GM23248 (cell line): ENCODE data around the gene ST6GAL1. TPM values are rescaled to one million over a fixed set of nuclear protein-coding genes. Genes with fewer than 3 reads are reported as not detected.
"Not testable (repeated sequence)": the region's sequence is repeated elsewhere in the genome, so short reads cannot be mapped to it uniquely, and the experiment has no call there.

Experiments
- DNase-seq: peaks from one replicate; pipeline ENCODE4 v3.0.0-alpha.2; 2015
- H2AFZ ChIP-seq: fragments of 200-600 bp; sonication (generic); 2 replicates; pipeline ENCODE4 v1.6.1; 2016; ENCODE audit warnings: antibody characterized with exemption
- H3F3A ChIP-seq: fragments of 200-600 bp; sonication (generic); 2 replicates; pipeline ENCODE4 v1.6.1; 2016; ENCODE audit warnings: mild to moderate bottlenecking, antibody characterized with exemption, mixed run types; ENCODE audit not compliant: insufficient read depth
- H3K27ac ChIP-seq: fragments of 200-600 bp; sonication (generic); 2 replicates; pipeline ENCODE4 v1.5.1; 2016; ENCODE audit warnings: mild to moderate bottlenecking
- H3K27me3 ChIP-seq: fragments of 200-600 bp; sonication (generic); replicated peaks from 2 replicates; pipeline ENCODE4 v1.6.1; 2016; ENCODE audit warnings: mild to moderate bottlenecking; ENCODE audit not compliant: insufficient read depth
- H3K36me3 ChIP-seq: fragments of 200-600 bp; sonication (generic); 2 replicates; pipeline ENCODE4 v1.6.1; 2016; ENCODE audit warnings: low read depth, mild to moderate bottlenecking
- H3K4me1 ChIP-seq: fragments of 200-600 bp; sonication (generic); 2 replicates; pipeline ENCODE4 v1.6.1; 2016; ENCODE audit warnings: mild to moderate bottlenecking; ENCODE audit not compliant: insufficient read depth
- H3K4me2 ChIP-seq: fragments of 200-600 bp; sonication (generic); one replicate; pipeline ENCODE4 v1.6.1; 2016; ENCODE audit warnings: mild to moderate bottlenecking; ENCODE audit not compliant: unreplicated experiment
- H3K4me3 ChIP-seq: fragments of 200-600 bp; sonication (generic); 2 replicates; pipeline ENCODE4 v1.5.1; 2016; ENCODE audit warnings: mild to moderate bottlenecking
- H3K79me2 ChIP-seq: fragments of 200-600 bp; sonication (generic); 2 replicates; pipeline ENCODE4 v1.6.1; 2016; ENCODE audit warnings: mild to moderate bottlenecking; ENCODE audit not compliant: insufficient read depth
- H3K9ac ChIP-seq: fragments of 200-600 bp; sonication (generic); 2 replicates; pipeline ENCODE4 v1.6.1; 2016; ENCODE audit warnings: mild to moderate bottlenecking
- H3K9me2 ChIP-seq: fragments of 200-600 bp; sonication (generic); 2 replicates; pipeline ENCODE4 v1.6.1; 2016; ENCODE audit warnings: mixed run types, mild to moderate bottlenecking, moderate library complexity; ENCODE audit not compliant: insufficient read depth
- H3K9me3 ChIP-seq: fragments of 200-600 bp; sonication (generic); one replicate; pipeline ENCODE4 v1.6.1; 2017; ENCODE audit warnings: low read depth
- H4K20me1 ChIP-seq: fragments of 200-600 bp; sonication (generic); 2 replicates; pipeline ENCODE4 v1.6.0; 2016; ENCODE audit not compliant: insufficient read depth
- EZH2 ChIP-seq: fragments of 200-600 bp; sonication (generic); IDR thresholded peaks from 2 replicates; pipeline ENCODE4 v1.6.1; 2018; ENCODE audit warnings: antibody characterized with exemption, mild to moderate bottlenecking; ENCODE audit not compliant: insufficient read depth, poor library complexity, severe bottlenecking
- EZH2phosphoT487 ChIP-seq: fragments of 200-600 bp; sonication (generic); IDR thresholded peaks from 2 replicates; pipeline ENCODE4 v1.6.1; 2018; ENCODE audit warnings: antibody characterized with exemption, moderate library complexity, mild to moderate bottlenecking, low read depth; ENCODE audit not compliant: insufficient read depth
- WGBS, 2 experiments: methylation state at CpG; one replicate each; pipeline ENCODE4 v1.1.6; 2015 to 2017; ENCODE audit warnings: low lambda C conversion rate in 2 of 2, low coverage in 1 of 2; ENCODE audit errors: missing lambda C conversion rate in 2 of 2; 5-methylcytosine and 5-hydroxymethylcytosine counted together
- in situ Hi-C: fragments of 300-500 bp; cut with MboI; formaldehyde crosslinking; loops from 2 replicates; pipeline ENCODE4 v1.15.0; 2020
- polyA plus RNA-seq: library from polyadenylated mRNA; unstranded; fragments of >200 nt; fragmentation: Nextera tagmentation; extraction: Ambion mirVana; gene quantifications from 2 replicates; pipeline ENCODE4 v1.2.1, GENCODE V29; 2016
- total RNA-seq: library from RNA; depleted of rRNA; stranded (reverse); fragments of >200 nt; shearing (Covaris generic); gene quantifications from 2 replicates; pipeline ENCODE4 v1.2.3, GENCODE V29; 2014

ST6GAL1 gene
- total and polyA plus RNA-seq, 2 experiments from 2014 or later, result 0.20 TPM; not detected in 1

DNA sequence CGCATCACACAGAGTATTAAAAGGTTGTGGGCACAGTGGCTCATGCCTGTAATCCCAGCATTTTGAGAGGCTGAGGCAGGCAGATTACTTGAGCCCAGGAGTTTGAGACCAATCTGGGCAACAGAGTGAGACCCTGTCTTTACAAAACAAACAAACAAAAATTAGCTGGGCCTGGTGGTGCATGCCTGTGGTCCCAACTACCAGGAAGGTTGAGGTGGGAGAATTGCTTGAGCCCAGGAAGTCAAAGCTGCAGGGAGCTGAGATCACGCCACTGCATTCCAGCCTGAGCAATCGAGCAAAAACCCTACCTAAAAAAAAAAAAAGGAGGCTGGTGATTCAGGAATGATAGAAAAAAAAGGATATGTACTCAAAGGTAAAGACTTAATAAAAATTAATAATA lies 28.2 kb upstream of the ST6GAL1 start:
- Histone ChIP-seq H3K9ac (no peak overlapping the region), H3F3A (no peaks in the 10 kb centered on the region), H3K9me2 (no peaks in the 10 kb centered on the region), H3K4me3 (no peak overlapping the region), H2AFZ (no peak overlapping the region), H3K27me3 (peaks cover 9% of the 10 kb centered on the region; the same call in 1 of the 2 replicates), H3K4me2 (no peak overlapping the region), H3K79me2 (no peaks in the 10 kb centered on the region), H4K20me1 (no peaks in the 10 kb centered on the region), H3K36me3 (no peaks in the 10 kb centered on the region), H3K27ac (no peak overlapping the region), H3K4me1 (peaks cover 6% of the 10 kb centered on the region), H3K9me3 (no peaks in the 10 kb centered on the region)
- TF ChIP-seq EZH2phosphoT487, result no peak
- no peak for TF ChIP-seq EZH2
- no peak for DNase-seq
- WGBS, 2 experiments, result 37 to 53% methylated on average over 3 of the region's 3 CpGs
- in situ Hi-C loops, result no loop called here

GRCh38 chr3:186902713-186903112 lies 27.6 kb upstream of the ST6GAL1 start:
- no peaks in the 10 kb centered on the region for H3K9me2 ChIP-seq
- H4K20me1 ChIP-seq, result no peaks in the 10 kb centered on the region
- 33 to 47% methylated on average over 2 of the region's 2 CpGs for WGBS, 2 experiments
- TF ChIP-seq EZH2, result no peak
- TF ChIP-seq EZH2phosphoT487, result no peak
- H3K4me3 ChIP-seq, result no peak overlapping the region
- no peaks in the 10 kb centered on the region for H3K36me3 ChIP-seq
- no peaks in the 10 kb centered on the region for H3F3A ChIP-seq
- no peaks in the 10 kb centered on the region for H3K9me3 ChIP-seq
- no peak overlapping the region for H2AFZ ChIP-seq
- no peak overlapping the region for H3K9ac ChIP-seq
- H3K4me2 ChIP-seq, result no peak overlapping the region
- H3K27me3 ChIP-seq, result peaks cover 3% of the 10 kb centered on the region; the same call in 1 of the 2 replicates
- no peak overlapping the region for H3K27ac ChIP-seq
- H3K79me2 ChIP-seq, result no peaks in the 10 kb centered on the region
- H3K4me1 ChIP-seq, result peaks cover 6% of the 10 kb centered on the region
- no peak for DNase-seq
- in situ Hi-C loops, result no loop called here

GRCh38 chr3:186903676-186904075 lies 26.6 kb upstream of the ST6GAL1 start:
- in situ Hi-C loops, result not testable (repeated sequence)
- 45 to 55% methylated on average over 2 of the region's 2 CpGs for WGBS, 2 experiments

DNA sequence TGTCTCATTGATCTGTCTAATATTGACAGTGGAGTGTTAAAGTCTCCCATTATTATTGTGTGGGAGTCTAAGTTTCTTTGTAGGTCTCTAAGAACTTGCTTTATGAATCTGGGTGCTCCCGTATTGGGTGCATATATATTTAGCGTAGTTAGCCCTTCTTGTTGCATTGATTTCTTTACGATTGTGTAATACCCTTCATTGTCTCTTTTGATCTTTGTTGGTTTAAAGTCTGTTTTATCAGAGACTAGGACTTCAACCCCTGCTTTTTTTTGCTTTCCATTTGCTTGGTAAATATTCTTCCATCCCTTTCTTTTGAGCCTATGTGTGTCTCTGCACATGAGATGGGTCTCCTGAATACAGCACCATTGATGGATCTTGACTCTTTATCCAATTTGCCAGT lies 23.3 kb upstream of the ST6GAL1 start:
- H3K9me3 ChIP-seq, H3K79me2 ChIP-seq, H4K20me1 ChIP-seq, H3K4me3 ChIP-seq, H3K27me3 ChIP-seq, H3K4me2 ChIP-seq, DNase-seq, H3K9me2 ChIP-seq, H2AFZ ChIP-seq, H3K36me3 ChIP-seq, H3K27ac ChIP-seq, H3K4me1 ChIP-seq, H3K9ac ChIP-seq, H3F3A ChIP-seq, in situ Hi-C loops: not testable (repeated sequence)
- WGBS, 2 experiments, result 55 to 65% methylated on average over 3 of the region's 3 CpGs

More at GRCh38 chr3:186903676-186904075, 26.6 kb upstream of the ST6GAL1 start:
- H3K36me3 ChIP-seq, H3K79me2 ChIP-seq, H3K27ac ChIP-seq, H3K9ac ChIP-seq, H3K27me3 ChIP-seq, H3K9me3 ChIP-seq, H3K4me1 ChIP-seq, H2AFZ ChIP-seq, DNase-seq, H4K20me1 ChIP-seq, H3K9me2 ChIP-seq, H3K4me2 ChIP-seq, H3K4me3 ChIP-seq, H3F3A ChIP-seq: not testable (repeated sequence)

GRCh38 chr3:186909078-186909853 lies 21.1 kb upstream of the ST6GAL1 start:
- Histone ChIP-seq H3K4me3 (no peak overlapping the region), H3K4me2 (no peak overlapping the region), H3F3A (no peaks in the 10 kb centered on the region), H3K79me2 (no peaks in the 10 kb centered on the region), H3K27ac (no peak overlapping the region), H4K20me1 (no peaks in the 10 kb centered on the region), H2AFZ (no peak overlapping the region; the same call in 1 of the 2 replicates), H3K36me3 (no peaks in the 10 kb centered on the region), H3K9ac (no peak overlapping the region), H3K4me1 (no peaks in the 10 kb centered on the region), H3K9me2 (no peaks in the 10 kb centered on the region), H3K27me3 (peaks cover 6% of the 10 kb centered on the region; the same call in 1 of the 2 replicates), H3K9me3 (no peaks in the 10 kb centered on the region)
- WGBS, 2 experiments, result 50 to 56% methylated on average over 17 of the region's 17 CpGs
- in situ Hi-C loops, result no loop called here
- TF ChIP-seq EZH2phosphoT487 (no peak), EZH2 (no peak)
- DNase-seq, result no peak
